ENCODE measurements around the gene SUSD1.

GRCh38 chr9:112078432-112078831 is 96.7 kb downstream of the SUSD1 start:
- TF ChIP-seq CTCF (IDR thresholded peaks at IDR 0.05) (no peak), POLR2A (IDR thresholded peaks at IDR 0.05) (no peak)

All from lower leg skin (tissue), 3 donors.